ENCODE results near the gene OPRM1.

DNA sequence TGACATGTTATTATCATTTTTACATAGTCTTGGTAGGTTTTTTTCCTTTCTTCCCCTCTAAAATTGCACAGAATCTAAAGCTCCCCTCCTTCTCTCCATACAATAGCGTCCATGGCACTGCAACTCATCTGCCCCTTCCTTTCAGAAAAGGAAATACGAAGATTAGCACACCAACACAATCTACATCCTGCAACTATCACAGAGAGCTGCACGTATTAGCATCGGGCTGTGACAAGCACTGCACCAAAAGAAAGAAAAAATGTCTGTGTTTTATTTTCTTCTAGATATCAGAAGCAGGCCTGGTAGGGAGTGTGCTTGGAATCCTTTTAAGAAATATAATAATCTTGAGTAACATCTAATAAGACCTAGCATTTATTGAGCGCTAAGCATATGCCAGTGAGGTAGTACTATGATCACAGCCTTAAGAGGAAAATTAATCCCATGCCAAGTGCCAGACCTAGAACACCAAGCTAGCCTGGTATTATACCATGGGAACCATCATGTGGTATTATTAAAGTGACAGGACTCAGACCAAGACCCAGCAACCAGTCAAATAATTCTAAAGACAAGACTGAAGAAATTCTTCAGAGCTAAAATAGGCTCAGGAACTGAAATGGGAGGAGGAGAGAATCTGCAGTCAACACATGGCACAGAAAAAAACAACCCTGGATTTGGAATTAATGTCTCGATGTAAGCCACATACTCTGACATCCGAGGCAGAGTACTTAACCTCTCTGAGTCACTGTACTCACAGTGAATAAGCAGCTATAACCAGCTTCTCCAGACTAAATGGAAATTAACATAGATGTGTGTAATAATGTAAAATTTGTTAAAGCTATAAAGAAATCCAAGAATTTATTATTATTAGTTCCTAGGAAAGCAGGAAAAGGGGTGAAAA is 193.2 kb downstream of the OPRM1 start:
- no peak for TF ChIP-seq BRCA1 (IDR thresholded peaks at IDR 0.05; ENCODE audit: low read depth, low read length)
- no peak for TF ChIP-seq SP1 (IDR thresholded peaks at IDR 0.05; ENCODE audit: low read depth, low read length)
- TF ChIP-seq POLR2AphosphoS5 (IDR thresholded peaks at IDR 0.05; ENCODE audit: low read depth, low read length), result no peak
- TF ChIP-seq POLR2A (IDR thresholded peaks at IDR 0.05; ENCODE audit: control extremely low read depth in 1 of 2, low read depth in 2 of 2, low read length in 2 of 2), result no peak
- TF ChIP-seq ASH2L (IDR thresholded peaks at IDR 0.05; ENCODE audit: low read length), result no peak
- no peak for TF ChIP-seq TEAD4 (IDR thresholded peaks at IDR 0.05; ENCODE audit: low read depth, low read length)
- no peak for TF ChIP-seq USF2 (IDR thresholded peaks at IDR 0.05; ENCODE audit: low read length)
- TF ChIP-seq, protein P1, sequence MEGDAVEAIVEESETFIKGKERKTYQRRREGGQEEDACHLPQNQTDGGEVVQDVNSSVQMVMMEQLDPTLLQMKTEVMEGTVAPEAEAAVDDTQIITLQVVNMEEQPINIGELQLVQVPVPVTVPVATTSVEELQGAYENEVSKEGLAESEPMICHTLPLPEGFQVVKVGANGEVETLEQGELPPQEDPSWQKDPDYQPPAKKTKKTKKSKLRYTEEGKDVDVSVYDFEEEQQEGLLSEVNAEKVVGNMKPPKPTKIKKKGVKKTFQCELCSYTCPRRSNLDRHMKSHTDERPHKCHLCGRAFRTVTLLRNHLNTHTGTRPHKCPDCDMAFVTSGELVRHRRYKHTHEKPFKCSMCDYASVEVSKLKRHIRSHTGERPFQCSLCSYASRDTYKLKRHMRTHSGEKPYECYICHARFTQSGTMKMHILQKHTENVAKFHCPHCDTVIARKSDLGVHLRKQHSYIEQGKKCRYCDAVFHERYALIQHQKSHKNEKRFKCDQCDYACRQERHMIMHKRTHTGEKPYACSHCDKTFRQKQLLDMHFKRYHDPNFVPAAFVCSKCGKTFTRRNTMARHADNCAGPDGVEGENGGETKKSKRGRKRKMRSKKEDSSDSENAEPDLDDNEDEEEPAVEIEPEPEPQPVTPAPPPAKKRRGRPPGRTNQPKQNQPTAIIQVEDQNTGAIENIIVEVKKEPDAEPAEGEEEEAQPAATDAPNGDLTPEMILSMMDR (IDR thresholded peaks at IDR 0.05; ENCODE audit: control extremely low read depth in 1 of 3, insufficient read depth in 1 of 3, low read depth in 1 of 3, low read length in 3 of 3), result no peak
- TF ChIP-seq SP2 (IDR thresholded peaks at IDR 0.05; ENCODE audit: low read length), result no peak
- TF ChIP-seq TBP (IDR thresholded peaks at IDR 0.05; ENCODE audit: low read depth, low read length), result no peak
- no peak for TF ChIP-seq EZH2 (IDR thresholded peaks at IDR 0.05; ENCODE audit: low read depth, low read length, severe bottlenecking)
- TF ChIP-seq CEBPB (IDR thresholded peaks at IDR 0.05; ENCODE audit: low read depth, low read length), result no peak

Data from H1 (cell line).